Right cardiac atrium (tissue), 5 donors: Measurements from ENCODE around the gene HMCN1. TPM values are rescaled to one million over a fixed set of nuclear protein-coding genes. Genes with fewer than 3 reads are reported as not detected.

ENCODE experiments used
- ATAC-seq, 2 donors: fragments of 200-7000 bp; cut with Tn5 transposase; one replicate each; pipeline versions ENCODE4 v1.8.0 to v1.9.1; 2020; ENCODE audit warnings: moderate library complexity in 2 of 2, mild to moderate bottlenecking in 1 of 2
- DNase-seq, 3 donors: peaks; one replicate each; pipeline ENCODE4 v3.0.0-alpha.2; 2020
- H3K27ac ChIP-seq: one replicate; pipeline ENCODE4 v1.5.1; 2013; ENCODE audit warnings: mild to moderate bottlenecking, low read length, control low read depth, moderate library complexity
- H3K27me3 ChIP-seq: one replicate; pipeline ENCODE4 v1.6.1; 2013; ENCODE audit not compliant: control insufficient read depth, insufficient read depth
- H3K4me1 ChIP-seq: one replicate; pipeline ENCODE4 v1.6.1; 2013; ENCODE audit warnings: low read length; ENCODE audit not compliant: control insufficient read depth, insufficient read depth
- H3K4me3 ChIP-seq: one replicate; pipeline ENCODE4 v1.5.1; 2013; ENCODE audit warnings: low read length, control low read depth
- H3K9me3 ChIP-seq: one replicate; pipeline ENCODE4 v1.6.1; 2013; ENCODE audit warnings: low read length; ENCODE audit not compliant: control insufficient read depth
- WGBS: extraction: QIAGEN DNeasy Blood & Tissue Kit; methylation state at CpG from one replicate; pipeline ENCODE4 v1.1.7; 2013; 5-methylcytosine and 5-hydroxymethylcytosine counted together
- intact Hi-C, 4 donors: fragments of 100-400 bp; cut with DNase I; formaldehyde crosslinking; loops; one replicate each; pipeline versions ENCODE4 v1.11.0 to v1.14.0; 2022 to 2023
- polyA plus RNA-seq: library from polyadenylated mRNA; stranded (reverse); fragments of 200-250 nt; gene quantifications from one replicate; pipeline ENCODE4 v1.2.3, GENCODE V29; 2013
- total RNA-seq, 4 donors: library from RNA; stranded (reverse); fragmentation: NEBNext Ultra II Directional; extraction: Animal tissue kit (Norgen Biotek cat#: 25700); gene quantifications; one replicate each; pipeline ENCODE4 v1.2.1, GENCODE V29; 2021
- donor health status: healthy with polysubstance abuse.
- donor health status: DM: no; HTN: yes; CAD: no.
- donor health status: DM: no; HTN: no; CAD: no.
- donor health status: DM: no; HTN: yes; CAD: no; lungs with severe emphysema.
- donor health status: DM: yes; HTN: yes; CAD: no.

HMCN1 gene
- total and polyA plus RNA-seq, 5 donors: 4.0 to 17.1 (median 14.8) TPM

DNA sequence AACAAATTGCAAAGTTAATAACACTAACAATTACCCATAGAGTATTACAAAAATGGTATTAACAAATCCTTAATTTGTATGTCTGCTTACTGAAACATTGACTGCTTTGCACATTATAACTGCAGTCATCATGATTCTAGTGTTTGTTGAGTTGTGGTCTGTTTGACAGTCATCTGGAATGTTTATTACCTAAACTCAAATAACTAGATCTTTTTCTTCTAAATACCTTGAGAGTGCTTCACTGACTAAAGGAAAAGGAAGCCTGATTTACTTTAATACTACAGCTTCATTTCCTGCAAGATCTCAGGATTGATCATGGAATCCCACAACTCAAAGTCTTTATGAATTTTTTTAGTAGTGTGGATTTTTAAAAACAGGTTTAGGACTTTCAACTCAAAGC, 70.0 kb downstream of the HMCN1 start:
- no peaks in the 10 kb centered on the region for H3K9me3 ChIP-seq
- ATAC-seq (no peak), DNase-seq (no peak)
- H3K4me3 ChIP-seq: no peak overlapping the region
- intact Hi-C loops: loop anchor here in 1 of 4 donors (10.0 kb wide), 1 partner anchor 411 kb away; no protein-coding TSS in a partner anchor
- no peak overlapping the region for H3K27ac ChIP-seq
- H3K27me3 ChIP-seq: no peaks in the 10 kb centered on the region
- H3K4me1 ChIP-seq: no peaks in the 10 kb centered on the region

DNA sequence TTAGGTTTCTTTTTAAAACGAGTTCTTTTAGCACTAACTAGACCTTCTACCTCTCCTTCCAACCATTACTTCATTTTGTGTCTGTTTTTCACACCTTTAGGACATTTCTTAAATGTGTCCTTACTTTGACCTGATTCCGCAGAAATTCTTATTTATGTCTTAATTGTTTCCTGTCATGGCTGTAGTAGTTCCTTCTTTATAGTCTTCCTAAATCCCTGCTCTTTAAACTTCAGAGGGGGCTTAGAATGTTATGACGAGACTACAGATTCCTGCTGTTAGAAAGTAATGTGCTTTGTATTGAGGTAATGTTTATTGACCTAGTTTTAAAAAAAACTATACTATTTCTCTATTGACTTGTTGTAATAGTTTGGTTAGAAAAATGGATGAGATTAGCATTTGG, 70.4 kb downstream of the HMCN1 start:
- whole genome bisulfite sequencing: 72% methylated on average over 3 of the region's 3 CpGs
- Histone ChIP-seq H3K4me1 (no peaks in the 10 kb centered on the region), H3K27me3 (no peaks in the 10 kb centered on the region), H3K27ac (no peak overlapping the region), H3K9me3 (no peaks in the 10 kb centered on the region), H3K4me3 (no peak overlapping the region)
- DNase-seq (no peak), ATAC-seq (no peak)
- intact Hi-C loops: loop anchor here in 1 of 4 donors (10.0 kb wide), 1 partner anchor 410 kb away; no protein-coding TSS in a partner anchor

DNA sequence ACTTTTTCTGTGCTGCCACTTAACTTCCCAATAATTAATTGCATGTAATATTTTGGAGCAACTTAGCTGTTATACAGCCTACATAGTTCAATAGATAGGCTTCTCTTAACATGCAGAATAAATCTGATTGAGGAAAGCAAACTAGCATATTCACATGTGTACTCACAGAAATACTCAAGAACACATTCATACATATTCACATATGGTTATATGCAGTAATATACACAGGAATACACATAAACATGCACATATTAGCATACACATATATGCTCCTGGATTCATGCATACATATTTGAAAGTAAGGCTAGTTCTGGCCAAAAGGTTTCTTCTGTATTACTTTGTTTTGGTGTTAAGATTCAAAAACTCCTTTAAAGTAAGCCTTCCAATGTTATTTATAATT, 73.1 kb downstream of the HMCN1 start:
- H3K27me3 ChIP-seq: no peaks in the 10 kb centered on the region
- no peak overlapping the region for H3K4me3 ChIP-seq
- H3K4me1 ChIP-seq: no peaks in the 10 kb centered on the region
- ATAC-seq (no peak), DNase-seq (no peak)
- H3K27ac ChIP-seq: no peak overlapping the region
- no peaks in the 10 kb centered on the region for H3K9me3 ChIP-seq
- intact Hi-C loops: loop anchor here in 1 of 4 donors (10.0 kb wide), 1 partner anchor 408 kb away; no protein-coding TSS in a partner anchor

DNA sequence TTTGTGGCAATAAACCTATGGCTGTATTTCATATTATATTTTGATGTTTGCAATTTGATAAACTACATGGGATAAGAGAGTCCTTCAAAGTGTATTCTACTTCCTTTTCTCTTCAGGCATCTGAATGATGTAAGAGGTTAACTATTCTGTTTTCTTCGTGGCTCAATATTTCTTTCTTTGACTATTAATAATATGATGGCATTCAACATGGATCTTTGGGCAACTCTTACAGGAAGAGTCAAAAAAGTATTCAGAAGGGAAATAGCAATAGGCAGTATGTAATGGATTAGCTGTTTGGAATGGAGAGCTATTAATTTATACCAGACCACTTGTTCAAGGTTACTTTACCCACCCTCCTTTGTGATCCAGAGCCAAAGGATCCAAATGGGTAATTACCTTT, 74.4 kb downstream of the HMCN1 start:
- H3K4me1 ChIP-seq: no peaks in the 10 kb centered on the region
- H3K27ac ChIP-seq: no peak overlapping the region
- H3K9me3 ChIP-seq: no peaks in the 10 kb centered on the region
- no peak for ATAC-seq
- DNase-seq: no peak
- H3K27me3 ChIP-seq: no peaks in the 10 kb centered on the region
- 31% methylated on average over 1 of the region's 1 CpG for WGBS
- H3K4me3 ChIP-seq: no peak overlapping the region
- intact Hi-C loops: loop anchor here in 1 of 4 donors (10.0 kb wide), 1 partner anchor 406 kb away; no protein-coding TSS in a partner anchor

DNA sequence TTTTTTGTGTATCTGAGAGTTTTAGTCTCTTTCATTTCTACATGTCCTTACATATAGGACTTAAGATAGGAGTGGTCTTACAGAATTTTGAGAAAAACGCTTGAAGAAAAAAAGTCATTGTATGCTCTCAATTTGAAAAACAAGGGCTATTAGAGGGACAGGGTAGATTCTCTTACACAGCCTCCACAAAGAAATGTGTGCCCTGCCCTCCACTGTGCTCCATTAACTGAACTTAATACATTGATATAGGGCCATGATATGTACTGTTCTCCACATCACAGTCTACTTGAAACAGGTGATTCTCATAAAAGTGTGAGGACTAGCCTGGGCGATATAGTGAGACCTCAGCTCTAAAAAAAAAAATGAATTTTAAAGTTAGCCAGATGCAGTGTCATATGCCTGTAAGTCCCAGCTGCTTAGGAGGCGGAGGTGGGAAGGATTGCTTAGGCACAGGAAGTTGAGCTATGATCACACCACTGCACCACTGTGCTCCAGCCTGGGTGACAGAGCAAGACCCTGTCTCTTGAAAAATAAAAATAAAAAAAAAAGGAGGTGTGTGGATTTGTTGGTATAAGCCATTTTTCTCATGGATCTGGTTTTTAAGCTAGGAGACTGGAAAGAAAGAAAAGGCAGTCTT, 77.0 kb downstream of the HMCN1 start:
- no peaks in the 10 kb centered on the region for H3K27me3 ChIP-seq
- H3K9me3 ChIP-seq: no peaks in the 10 kb centered on the region
- DNase-seq: no peak
- H3K27ac ChIP-seq: no peak overlapping the region
- WGBS: 78% methylated on average over 3 of the region's 3 CpGs
- peak in 1 of 2 donors; percentile 49 for ATAC-seq
- intact Hi-C loops: loop anchor here in 3 of 4 donors (5.0 to 10.0 kb wide), 2 partner anchors 394 to 401 kb away; no protein-coding TSS in a partner anchor
- no peaks in the 10 kb centered on the region for H3K4me1 ChIP-seq
- H3K4me3 ChIP-seq: no peak overlapping the region

DNA sequence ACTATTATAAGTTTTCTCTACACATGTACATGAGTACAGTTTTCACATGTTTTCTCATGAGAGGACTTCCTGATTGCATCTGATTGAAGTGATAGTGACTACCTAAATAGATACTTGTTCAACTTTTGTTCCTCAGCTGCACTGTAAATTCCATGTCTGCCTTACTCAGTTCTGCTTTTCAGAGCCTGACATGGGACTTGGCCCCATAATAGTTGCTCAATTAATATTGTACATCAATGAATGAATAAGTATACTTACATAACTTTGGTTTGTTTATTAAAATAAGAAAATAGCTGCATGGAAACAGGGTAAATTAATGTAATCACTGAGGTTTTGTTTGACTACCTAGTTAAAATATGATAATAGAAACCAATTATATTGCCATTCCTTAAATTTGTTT, 78.7 kb downstream of the HMCN1 start:
- H3K4me3 ChIP-seq: no peak overlapping the region
- no peak for ATAC-seq

DNA sequence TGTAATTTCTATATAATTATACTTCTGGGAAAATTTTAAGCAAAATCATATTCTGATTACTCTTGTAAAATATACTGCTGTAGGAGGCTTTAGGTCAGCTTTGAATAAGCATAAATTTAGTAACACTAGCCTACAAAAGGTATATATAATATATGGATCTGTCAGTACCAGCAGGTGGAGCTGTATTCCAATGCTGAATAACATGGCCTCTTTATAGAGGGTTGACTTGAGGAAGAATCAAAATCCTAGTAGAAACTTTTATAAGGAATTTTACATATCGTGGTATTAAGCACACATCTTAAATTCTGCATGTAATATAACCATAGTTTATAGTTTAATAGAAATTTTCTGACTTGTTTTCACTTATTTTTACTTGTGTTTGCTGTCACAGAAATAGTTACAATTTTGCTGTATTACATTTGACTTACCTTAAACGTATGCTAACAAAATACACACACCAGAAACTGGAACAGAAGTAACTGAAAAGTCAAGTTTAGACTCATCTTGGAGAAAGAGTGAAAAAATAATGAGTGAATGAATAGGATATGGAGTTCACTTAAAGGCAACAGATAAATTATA, 79.3 kb downstream of the HMCN1 start:
- no peaks in the 10 kb centered on the region for H3K4me1 ChIP-seq
- no peak overlapping the region for H3K4me3 ChIP-seq
- DNase-seq: no peak
- H3K27me3 ChIP-seq: no peaks in the 10 kb centered on the region
- H3K9me3 ChIP-seq: no peaks in the 10 kb centered on the region
- no peak for ATAC-seq
- H3K27ac ChIP-seq: no peak overlapping the region
- 77% methylated on average over 2 of the region's 2 CpGs for WGBS
- intact Hi-C loops: loop anchor here in 3 of 4 donors (5.0 to 10.0 kb wide), 2 partner anchors 391 to 399 kb away; no protein-coding TSS in a partner anchor

More for the DNA sequence above, 78.7 kb downstream of the HMCN1 start:
- Histone ChIP-seq H3K9me3 (no peaks in the 10 kb centered on the region), H3K27me3 (no peaks in the 10 kb centered on the region), H3K4me1 (no peaks in the 10 kb centered on the region), H3K27ac (no peak overlapping the region)
- intact Hi-C loops: loop anchor here in 3 of 4 donors (5.0 to 10.0 kb wide), 2 partner anchors 392 to 399 kb away; no protein-coding TSS in a partner anchor
- no peak for DNase-seq

DNA sequence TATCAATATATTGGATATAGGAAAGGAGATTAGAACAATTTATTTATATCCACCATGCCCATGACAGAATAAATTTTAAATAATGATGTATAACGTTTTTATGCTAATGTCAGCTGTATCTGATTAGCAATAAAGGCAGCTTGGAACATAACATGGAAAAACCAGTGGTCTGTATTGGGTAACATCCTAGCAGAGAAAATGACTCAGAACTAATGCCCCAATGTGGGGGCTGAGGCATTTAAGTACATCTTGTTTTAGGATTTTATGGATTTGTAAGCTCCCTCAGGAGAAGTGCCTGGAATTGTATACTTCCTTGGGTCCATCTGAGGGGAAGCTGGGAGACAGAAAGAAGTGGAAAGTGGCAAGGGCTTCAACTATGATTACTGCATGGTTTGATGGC, 82.3 kb downstream of the HMCN1 start:
- intact Hi-C loops: loop anchor here in 2 of 4 donors (10.0 kb wide), 1 partner anchor 388 kb away; no protein-coding TSS in a partner anchor
- no peak overlapping the region for H3K27ac ChIP-seq
- no peaks in the 10 kb centered on the region for H3K27me3 ChIP-seq
- no peaks in the 10 kb centered on the region for H3K9me3 ChIP-seq
- ATAC-seq: no peak
- 67% methylated on average over 1 of the region's 1 CpG for WGBS
- no peak for DNase-seq
- H3K4me3 ChIP-seq: no peak overlapping the region
- H3K4me1 ChIP-seq: no peaks in the 10 kb centered on the region

DNA sequence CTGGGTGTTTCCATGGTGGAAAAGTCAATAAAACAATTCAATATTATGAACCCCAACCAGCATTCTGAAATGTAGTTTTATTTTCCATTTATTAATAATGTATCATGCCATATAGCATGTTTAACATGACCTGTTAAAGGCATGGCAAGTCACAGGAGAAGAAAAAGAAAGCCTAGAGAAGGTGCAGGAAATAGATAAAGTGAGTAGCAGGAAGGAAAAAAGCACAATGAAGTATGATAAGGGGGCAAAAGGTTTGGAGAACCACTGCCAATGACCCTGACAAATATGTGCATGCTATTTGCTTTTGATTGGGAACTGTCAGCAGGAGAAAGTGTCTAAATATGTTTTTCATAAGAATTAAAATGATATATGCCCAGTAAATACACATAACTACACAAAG, 85.6 kb downstream of the HMCN1 start:
- DNase-seq (no peak), ATAC-seq (no peak)
- Histone ChIP-seq H3K4me3 (no peak overlapping the region), H3K9me3 (no peaks in the 10 kb centered on the region), H3K27me3 (no peaks in the 10 kb centered on the region), H3K4me1 (peaks cover 1% of the 10 kb centered on the region), H3K27ac (no peak overlapping the region)
- intact Hi-C loops: loop anchor here in 2 of 4 donors (10.0 kb wide), 1 partner anchor 385 kb away; no protein-coding TSS in a partner anchor

DNA sequence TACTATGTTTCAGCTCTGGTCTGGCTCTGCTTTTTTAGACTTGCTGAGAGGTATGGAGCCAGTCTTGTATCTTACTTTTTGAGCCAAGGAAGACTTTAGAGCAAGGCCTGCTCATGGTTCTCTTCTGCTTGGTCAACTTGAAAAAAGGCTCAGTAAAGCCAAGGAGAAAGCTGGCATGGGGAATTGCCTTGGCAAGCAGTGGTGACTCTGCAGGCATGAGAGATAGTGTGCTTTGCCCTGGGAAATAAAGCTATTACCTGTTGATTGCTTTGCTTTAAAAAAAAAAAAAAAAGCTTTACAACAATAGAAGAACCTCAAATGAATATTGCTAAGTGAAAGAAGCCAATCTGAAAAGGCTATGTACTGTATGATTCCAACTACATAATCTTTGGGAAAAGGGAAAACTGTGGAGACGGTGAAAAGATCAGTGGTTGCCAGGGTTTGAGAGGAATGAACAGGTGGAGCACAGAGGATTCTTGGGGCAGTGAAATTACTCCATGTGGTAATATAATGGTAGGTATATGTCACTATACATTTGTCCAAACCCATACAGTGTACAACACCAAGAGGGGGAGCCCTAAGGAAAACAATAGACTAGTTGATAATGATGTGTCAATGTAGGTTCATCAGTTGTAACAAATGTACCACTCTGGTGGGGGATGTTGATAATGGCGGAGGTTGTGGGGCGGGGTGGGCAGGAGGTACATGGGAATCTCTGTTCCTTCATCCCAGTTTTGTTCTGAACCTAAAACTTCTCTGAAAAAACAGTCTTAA, 87.6 kb downstream of the HMCN1 start:
- ATAC-seq: no peak
- H3K27me3 ChIP-seq: no peaks in the 10 kb centered on the region
- intact Hi-C loops: no loop called here

DNA sequence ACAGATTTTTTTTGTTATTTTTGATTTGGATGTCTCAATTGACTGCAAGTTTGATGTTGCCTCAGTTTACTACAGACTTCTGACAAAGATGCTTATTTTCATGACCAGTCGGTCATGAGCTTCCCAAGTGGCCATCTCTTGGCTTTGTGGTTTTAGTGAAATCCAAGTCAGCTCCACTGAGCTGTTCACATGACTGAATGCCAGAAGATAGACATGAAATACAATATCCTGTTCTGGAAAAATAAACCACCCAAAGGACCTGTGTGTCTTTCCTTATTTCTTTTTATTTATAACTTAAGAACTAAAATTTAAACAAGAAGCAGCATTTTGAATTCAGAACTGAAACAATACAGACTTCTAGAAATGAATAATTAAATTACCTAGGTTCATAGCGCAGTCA, 89.3 kb downstream of the HMCN1 start:
- Histone ChIP-seq H3K27me3 (no peaks in the 10 kb centered on the region), H3K4me3 (no peak overlapping the region), H3K4me1 (peaks cover 1% of the 10 kb centered on the region), H3K9me3 (no peaks in the 10 kb centered on the region), H3K27ac (no peak overlapping the region)
- WGBS: 83% methylated on average over 2 of the region's 2 CpGs
- intact Hi-C loops: no loop called here
- DNase-seq: no peak
- ATAC-seq: no peak

More for the DNA sequence above, 87.6 kb downstream of the HMCN1 start:
- Histone ChIP-seq H3K4me3 (no peak overlapping the region), H3K9me3 (no peaks in the 10 kb centered on the region), H3K27ac (no peak overlapping the region), H3K4me1 (peaks cover 1% of the 10 kb centered on the region)
- no peak for DNase-seq
- 97% methylated on average over 3 of the region's 3 CpGs for WGBS
